Heart left ventricle (tissue), 13 donors: ENCODE results near the gene GPX3.

Experiments used
- CTCF ChIP-seq, 12 donors: fragments of 200-600 bp; sonication (generic) in 4 of 12; IDR thresholded peaks; one replicate each; pipeline versions ENCODE4 v1.5.0 to v1.8.0; 2018 to 2022; ENCODE audit warnings: antibody characterized with exemption in 12 of 12, mild to moderate bottlenecking in 5 of 12
- POLR2A ChIP-seq, 2 donors: fragments of 450-650 bp; IDR thresholded peaks; one replicate each; pipeline ENCODE4 v1.6.1; 2017; ENCODE audit warnings: antibody characterized with exemption in 2 of 2, mild to moderate bottlenecking in 2 of 2, moderate library complexity in 2 of 2
- donor health status: ischemic (EF 13 %, LVEDD 7.1; RV severe dilation, severe dysfunction).
- donor health status: DM: no; HTN: yes; CAD: no.
- donor health status: DM: no; HTN: no; CAD: no.
- donor health status: ischemic (EF 25% LVEDD 6.9; RV normal size, moderate dysfunction).
- donor health status: ischemic (EF 25% LVEDD 5.7; RV mildly dilated, moderate dysfunction).
- donor health status: ischemic (EF 35%, LVEDD 5.7; RV mildly dilated, moderate dysfunction).
- donor health status: nonischemic (EF 11% LVEDD 7.7; RV severe dilation, severe dysfunction).
- donor health status: DM: yes; HTN: yes; CAD: no.
- donor health status: PGD.
- donor health status: ischemic (EF 29% LVEDD 5.4; RV normal size, mild dysfunction).
- donor health status: nonischemic (EF 23%, LVEDD 6.1; RV moderate dilation, normal function).

- TF ChIP-seq CTCF (IDR thresholded peaks at IDR 0.05) (no peak), POLR2A (IDR thresholded peaks at IDR 0.05) (no peak)
Measured at GRCh38 chr5:150992705-150993104, 27.7 kb upstream of the GPX3 start.
